ENCODE results near the gene SYNJ2. TPM values are rescaled to one million over a fixed set of nuclear protein-coding genes. Genes with fewer than 3 reads are reported as not detected.

SYNJ2 gene
- polyA plus RNA-seq, 2 of the 4 experiments (the other 2 are of a cell fraction): 22.3 to 26.5 TPM

GRCh38 chr6:158040804-158041347 lies 59.2 kb downstream of the SYNJ2 start:
- ChIA-PET CTCF (interaction anchor here (0.8 to 4.4 kb wide), 7 partner anchors 14 to 50 kb away, joined by 3 to 25 read pairs (median 4); no protein-coding TSS in a partner anchor), POLR2A (interaction anchor here (0.7 to 1.3 kb wide), 3 partner anchors 15 to 58 kb away, joined by 3 to 7 read pairs (median 4); no protein-coding TSS in a partner anchor)
- DNase-seq (ENCODE audit: low read depth in 1 of 2, low spot score in 1 of 2) (peak in 1 of 2 experiments; percentile 67), ATAC-seq (peak; percentile 43 to 58), FAIRE-seq (no peak)
- Histone ChIP-seq H3K27ac (peak overlapping the region; percentile 94 to 100), H3K9me3 (no peaks in the 10 kb centered on the region), H3K4me1 (peaks cover 67% of the 10 kb centered on the region), H3K4me2 (peak overlapping the region; percentile 90), H3K4me3 (peak overlapping the region; percentile 10; the same call in 1 of the 3 replicates)
- 4% methylated on average over 8 of the region's 12 CpGs for WGBS (ENCODE audit: missing lambda C conversion rate)
- TF ChIP-seq CHD4 (IDR thresholded peaks at IDR 0.05; ENCODE audit: borderline replicate concordance) (no peak), ZNF302 (CRISPR knock-in tag; IDR thresholded peaks at IDR 0.05) (no peak), ZC3H11A (IDR thresholded peaks at IDR 0.05) (no peak), FOXS1 (CRISPR knock-in tag; IDR thresholded peaks at IDR 0.05) (no peak), HMGXB4 (CRISPR knock-in tag; IDR thresholded peaks at IDR 0.05; ENCODE audit: borderline replicate concordance) (no peak), HOXB5 (CRISPR knock-in tag; IDR thresholded peaks at IDR 0.05) (no peak; the same call in 1 of the 2 replicates), ESRRA (IDR thresholded peaks at IDR 0.05; ENCODE audit: borderline replicate concordance, low read length) (no peak), MAZ (IDR thresholded peaks at IDR 0.05; ENCODE audit: borderline replicate concordance, low read depth, low read length) (no peak), GATA3 (IDR thresholded peaks at IDR 0.05; ENCODE audit: borderline replicate concordance) (no peak), KDM5A (IDR thresholded peaks at IDR 0.05) (no peak), CBX2 (IDR thresholded peaks at IDR 0.05; ENCODE audit: borderline replicate concordance, low read depth) (no peak), HEYL (CRISPR knock-in tag; IDR thresholded peaks at IDR 0.05) (no peak), HES2 (IDR thresholded peaks at IDR 0.05) (no peak), JUNB (IDR thresholded peaks at IDR 0.05) (no peak), JUN (IDR thresholded peaks at IDR 0.05) (no peak), ATOH8 (CRISPR knock-in tag; IDR thresholded peaks at IDR 0.05; ENCODE audit: low read depth) (peak; percentile 38; the same call in 1 of the 2 replicates), MAX (IDR thresholded peaks at IDR 0.05) (no peak; the same call in none of the 2 replicates), USF2 (IDR thresholded peaks at IDR 0.05) (no peak), CEBPB (IDR thresholded peaks at IDR 0.05) (no peak), RARB (CRISPR knock-in tag; IDR thresholded peaks at IDR 0.05) (no peak), HOXA7 (CRISPR knock-in tag; IDR thresholded peaks at IDR 0.05) (no peak), EP300 (IDR thresholded peaks at IDR 0.05) (no peak), EHF (CRISPR knock-in tag; IDR thresholded peaks at IDR 0.05) (peak; percentile 11; the same call in 1 of the 2 replicates), CHD2 (IDR thresholded peaks at IDR 0.05; ENCODE audit: low read length, partially characterized antibody) (no peak), RCOR1 (IDR thresholded peaks at IDR 0.05; ENCODE audit: low read depth, low read length) (no peak), CBX8 (IDR thresholded peaks at IDR 0.05) (no peak), FOSL2 (IDR thresholded peaks at IDR 0.05) (no peak), FOSL2 (CRISPR knock-in tag; IDR thresholded peaks at IDR 0.05) (no peak), POLR2AphosphoS2 (conservative IDR thresholded peaks at IDR 0.05; ENCODE audit: low read length) (no peak), BHLHE40 (IDR thresholded peaks at IDR 0.05; ENCODE audit: low read depth, low read length) (no peak), ZSCAN20 (CRISPR knock-in tag; IDR thresholded peaks at IDR 0.05) (0 out of 2 replicates have a peak, but pooled peaks have one; percentile 66), TP53 (CRISPR knock-in tag; IDR thresholded peaks at IDR 0.05) (no peak; the same call in 1 of the 2 replicates)
- TF ChIP-seq, protein P1, sequence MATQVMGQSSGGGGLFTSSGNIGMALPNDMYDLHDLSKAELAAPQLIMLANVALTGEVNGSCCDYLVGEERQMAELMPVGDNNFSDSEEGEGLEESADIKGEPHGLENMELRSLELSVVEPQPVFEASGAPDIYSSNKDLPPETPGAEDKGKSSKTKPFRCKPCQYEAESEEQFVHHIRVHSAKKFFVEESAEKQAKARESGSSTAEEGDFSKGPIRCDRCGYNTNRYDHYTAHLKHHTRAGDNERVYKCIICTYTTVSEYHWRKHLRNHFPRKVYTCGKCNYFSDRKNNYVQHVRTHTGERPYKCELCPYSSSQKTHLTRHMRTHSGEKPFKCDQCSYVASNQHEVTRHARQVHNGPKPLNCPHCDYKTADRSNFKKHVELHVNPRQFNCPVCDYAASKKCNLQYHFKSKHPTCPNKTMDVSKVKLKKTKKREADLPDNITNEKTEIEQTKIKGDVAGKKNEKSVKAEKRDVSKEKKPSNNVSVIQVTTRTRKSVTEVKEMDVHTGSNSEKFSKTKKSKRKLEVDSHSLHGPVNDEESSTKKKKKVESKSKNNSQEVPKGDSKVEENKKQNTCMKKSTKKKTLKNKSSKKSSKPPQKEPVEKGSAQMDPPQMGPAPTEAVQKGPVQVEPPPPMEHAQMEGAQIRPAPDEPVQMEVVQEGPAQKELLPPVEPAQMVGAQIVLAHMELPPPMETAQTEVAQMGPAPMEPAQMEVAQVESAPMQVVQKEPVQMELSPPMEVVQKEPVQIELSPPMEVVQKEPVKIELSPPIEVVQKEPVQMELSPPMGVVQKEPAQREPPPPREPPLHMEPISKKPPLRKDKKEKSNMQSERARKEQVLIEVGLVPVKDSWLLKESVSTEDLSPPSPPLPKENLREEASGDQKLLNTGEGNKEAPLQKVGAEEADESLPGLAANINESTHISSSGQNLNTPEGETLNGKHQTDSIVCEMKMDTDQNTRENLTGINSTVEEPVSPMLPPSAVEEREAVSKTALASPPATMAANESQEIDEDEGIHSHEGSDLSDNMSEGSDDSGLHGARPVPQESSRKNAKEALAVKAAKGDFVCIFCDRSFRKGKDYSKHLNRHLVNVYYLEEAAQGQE (IDR thresholded peaks at IDR 0.05): no peak
- TF ChIP-seq, protein P2, sequence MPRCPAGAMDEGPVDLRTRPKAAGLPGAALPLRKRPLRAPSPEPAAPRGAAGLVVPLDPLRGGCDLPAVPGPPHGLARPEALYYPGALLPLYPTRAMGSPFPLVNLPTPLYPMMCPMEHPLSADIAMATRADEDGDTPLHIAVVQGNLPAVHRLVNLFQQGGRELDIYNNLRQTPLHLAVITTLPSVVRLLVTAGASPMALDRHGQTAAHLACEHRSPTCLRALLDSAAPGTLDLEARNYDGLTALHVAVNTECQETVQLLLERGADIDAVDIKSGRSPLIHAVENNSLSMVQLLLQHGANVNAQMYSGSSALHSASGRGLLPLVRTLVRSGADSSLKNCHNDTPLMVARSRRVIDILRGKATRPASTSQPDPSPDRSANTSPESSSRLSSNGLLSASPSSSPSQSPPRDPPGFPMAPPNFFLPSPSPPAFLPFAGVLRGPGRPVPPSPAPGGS (IDR thresholded peaks at IDR 0.05): no peak
